ENCODE measurements around the gene GOPC. TPM values are rescaled to one million over a fixed set of nuclear protein-coding genes. Genes with fewer than 3 reads are reported as not detected.

GOPC gene
- total RNA-seq, 4 donors from 2014 or later, result 16.6 to 23.9 (median 18.4) TPM

DNA sequence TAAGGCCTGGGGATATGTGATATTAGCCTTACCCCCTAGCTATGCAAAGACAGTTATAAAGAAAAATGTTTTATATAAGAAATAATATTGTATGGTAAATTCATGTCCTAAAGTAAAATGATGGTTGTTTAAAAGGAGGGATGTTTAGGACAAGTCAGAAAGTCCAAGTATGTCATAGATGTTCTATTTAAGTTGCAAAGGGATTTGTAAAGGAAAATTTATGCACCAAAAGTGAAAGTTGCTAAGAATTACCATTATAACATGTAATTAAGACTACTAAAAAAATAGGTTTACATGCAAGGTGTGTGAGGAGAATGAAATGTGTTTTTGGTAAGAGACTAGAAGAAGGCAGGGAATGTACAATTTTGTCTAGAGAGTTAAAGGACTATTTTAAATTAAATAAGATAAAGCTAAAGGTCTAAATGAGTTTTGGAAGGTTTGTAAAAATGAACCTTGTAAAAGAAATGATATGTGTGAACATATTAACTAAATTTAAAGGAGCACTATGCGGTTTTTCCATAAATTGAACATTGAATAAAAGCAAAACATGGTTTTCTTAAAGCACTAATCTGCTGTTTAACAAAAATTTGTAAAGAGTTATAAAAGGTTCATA, 22.7 kb upstream of the GOPC start:
- H3K36me3 ChIP-seq, result no peaks in the 10 kb centered on the region
- DNase-seq, result no peak

DNA sequence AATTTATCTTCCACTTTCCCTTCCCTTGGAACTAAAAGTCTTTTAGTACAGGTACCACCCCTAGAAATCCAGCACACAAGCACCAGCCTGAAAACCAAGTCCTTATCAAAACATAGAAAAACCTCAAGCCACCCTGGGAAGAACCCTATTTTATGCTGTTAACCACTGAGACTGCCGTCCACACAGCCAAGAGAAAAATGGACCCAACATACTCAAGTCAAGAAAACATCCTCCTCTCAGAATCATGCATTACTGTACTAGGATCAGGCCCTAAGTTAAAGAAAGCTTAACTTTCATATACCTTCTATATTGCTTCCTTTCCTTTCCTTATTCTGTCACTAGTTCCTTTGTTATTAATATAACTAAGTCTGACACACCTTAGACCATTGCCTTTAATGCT, 16.9 kb upstream of the GOPC start:
- H3K27me3 ChIP-seq, result no peaks in the 10 kb centered on the region

More for the DNA sequence above, 22.7 kb upstream of the GOPC start:
- Histone ChIP-seq H3K27ac (no peak overlapping the region), H3K27me3 (no peaks in the 10 kb centered on the region), H3K9me3 (peaks cover 0 to 6% (median 0%) of the 10 kb centered on the region in 4 donors), H3K4me1 (no peaks in the 10 kb centered on the region), H3K4me3 (no peak overlapping the region)
- TF ChIP-seq POLR2A (IDR thresholded peaks at IDR 0.05), result no peak
- TF ChIP-seq, protein P1, sequence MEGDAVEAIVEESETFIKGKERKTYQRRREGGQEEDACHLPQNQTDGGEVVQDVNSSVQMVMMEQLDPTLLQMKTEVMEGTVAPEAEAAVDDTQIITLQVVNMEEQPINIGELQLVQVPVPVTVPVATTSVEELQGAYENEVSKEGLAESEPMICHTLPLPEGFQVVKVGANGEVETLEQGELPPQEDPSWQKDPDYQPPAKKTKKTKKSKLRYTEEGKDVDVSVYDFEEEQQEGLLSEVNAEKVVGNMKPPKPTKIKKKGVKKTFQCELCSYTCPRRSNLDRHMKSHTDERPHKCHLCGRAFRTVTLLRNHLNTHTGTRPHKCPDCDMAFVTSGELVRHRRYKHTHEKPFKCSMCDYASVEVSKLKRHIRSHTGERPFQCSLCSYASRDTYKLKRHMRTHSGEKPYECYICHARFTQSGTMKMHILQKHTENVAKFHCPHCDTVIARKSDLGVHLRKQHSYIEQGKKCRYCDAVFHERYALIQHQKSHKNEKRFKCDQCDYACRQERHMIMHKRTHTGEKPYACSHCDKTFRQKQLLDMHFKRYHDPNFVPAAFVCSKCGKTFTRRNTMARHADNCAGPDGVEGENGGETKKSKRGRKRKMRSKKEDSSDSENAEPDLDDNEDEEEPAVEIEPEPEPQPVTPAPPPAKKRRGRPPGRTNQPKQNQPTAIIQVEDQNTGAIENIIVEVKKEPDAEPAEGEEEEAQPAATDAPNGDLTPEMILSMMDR (IDR thresholded peaks at IDR 0.05), result no peak

GRCh38 chr6:117617210-117618035, 15.1 kb upstream of the GOPC start:
- DNase-seq, result no peak
- Histone ChIP-seq H3K4me3 (no peak overlapping the region), H3K9me3 (no peaks in the 10 kb centered on the region), H3K36me3 (no peaks in the 10 kb centered on the region), H3K4me1 (no peaks in the 10 kb centered on the region), H3K27me3 (no peaks in the 10 kb centered on the region), H3K27ac (no peak overlapping the region)
- TF ChIP-seq POLR2A (IDR thresholded peaks at IDR 0.05), result no peak
- TF ChIP-seq, protein P1 (IDR thresholded peaks at IDR 0.05), result no peak

More for the DNA sequence above, 16.9 kb upstream of the GOPC start:
- TF ChIP-seq, protein P1 (IDR thresholded peaks at IDR 0.05), result no peak
- no peak for TF ChIP-seq POLR2A (IDR thresholded peaks at IDR 0.05)
- H3K36me3 ChIP-seq, result no peaks in the 10 kb centered on the region
- no peak overlapping the region for H3K4me3 ChIP-seq
- H3K27ac ChIP-seq, result no peak overlapping the region
- no peaks in the 10 kb centered on the region for H3K9me3 ChIP-seq
- DNase-seq, result no peak
- no peaks in the 10 kb centered on the region for H3K4me1 ChIP-seq

- H3K27me3 ChIP-seq, result no peaks in the 10 kb centered on the region
- H3K9me3 ChIP-seq, result no peaks in the 10 kb centered on the region
- no peaks in the 10 kb centered on the region for H3K4me1 ChIP-seq
- no peak overlapping the region for H3K4me3 ChIP-seq
- no peak overlapping the region for H3K27ac ChIP-seq
- DNase-seq, result no peak
- H3K36me3 ChIP-seq, result no peaks in the 10 kb centered on the region
- TF ChIP-seq POLR2A (IDR thresholded peaks at IDR 0.05), result no peak
- TF ChIP-seq, protein P1 (IDR thresholded peaks at IDR 0.05), result no peak
Observed at GRCh38 chr6:117616391-117617209, 14.3 kb upstream of the GOPC start.

DNA sequence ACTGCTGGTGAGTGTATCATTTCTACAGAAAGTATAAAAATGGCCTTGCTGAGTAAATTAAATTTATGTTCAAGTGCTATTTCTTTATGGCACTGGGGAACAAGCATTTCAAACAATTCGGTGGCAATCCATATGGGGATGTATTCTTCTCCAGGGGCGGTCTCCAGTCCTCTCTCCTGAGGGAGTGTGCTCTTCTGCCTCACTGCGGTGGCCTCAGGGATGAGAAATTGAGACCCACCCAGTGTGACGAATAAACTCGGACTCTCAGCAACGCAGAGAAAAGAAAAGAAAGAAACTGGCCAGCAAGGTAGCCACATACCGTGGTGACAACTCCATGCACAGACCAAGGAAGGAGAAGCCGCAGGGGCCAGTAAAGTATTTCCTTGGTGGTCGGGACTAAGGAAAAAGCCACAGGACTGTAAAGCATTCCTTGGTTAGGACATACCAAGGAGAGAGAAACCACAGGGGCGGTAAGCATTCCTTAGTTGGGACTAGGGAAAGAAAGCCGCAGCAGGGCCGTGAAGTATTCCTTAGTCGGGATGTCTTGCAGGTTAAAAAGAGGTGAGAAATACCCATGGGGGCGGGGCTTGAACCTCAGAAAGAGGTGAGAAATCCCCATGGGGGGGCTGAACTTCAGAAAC, 13.6 kb upstream of the GOPC start:
- no peak for TF ChIP-seq POLR2A (IDR thresholded peaks at IDR 0.05)
- TF ChIP-seq, protein P1 (IDR thresholded peaks at IDR 0.05), result no peak
- H3K9me3 ChIP-seq, result no peaks in the 10 kb centered on the region
- H3K27me3 ChIP-seq, result no peaks in the 10 kb centered on the region
- H3K4me3 ChIP-seq, result no peak overlapping the region
- H3K36me3 ChIP-seq, result no peaks in the 10 kb centered on the region
- H3K27ac ChIP-seq, result no peak overlapping the region
- H3K4me1 ChIP-seq, result no peaks in the 10 kb centered on the region
- DNase-seq, result no peak
